Stimulated activated CD4-positive, alpha-beta T cell treated with anti-CD3 and anti-CD28 coated beads, TNF-alpha, amount 100 ng/mL, for 1 hour (primary cell): ENCODE measurements around the gene N4BP2L2.
A peak's percentile ranks its signal among the peaks of the same experiment; 100 is the strongest.

Source experiments
- DNase-seq, 3 donors: peaks; one replicate each; pipeline ENCODE4 v3.0.0-alpha.2; 2020; ENCODE audit warnings: low read depth in 3 of 3, low spot score in 1 of 3

N4BP2L2 gene

GRCh38 chr13:32471187-32471922 lies 67.2 kb downstream of the N4BP2L2 start:
- DNase-seq: no peak

- no peak for DNase-seq
Measured at GRCh38 chr13:32468502-32469142, 70.0 kb downstream of the N4BP2L2 start.

- DNase-seq: no peak
Measured at GRCh38 chr13:32456591-32456990, 82.0 kb downstream of the N4BP2L2 start.

- DNase-seq: no peak
Measured at GRCh38 chr13:32455594-32455903, 83.0 kb downstream of the N4BP2L2 start.

GRCh38 chr13:32454886-32455593 lies 83.6 kb downstream of the N4BP2L2 start:
- DNase-seq: no peak

- DNase-seq: no peak
Measured at GRCh38 chr13:32453981-32454380, 84.6 kb downstream of the N4BP2L2 start.

GRCh38 chr13:32448972-32449371 lies 89.6 kb downstream of the N4BP2L2 start:
- DNase-seq: no peak

GRCh38 chr13:32447894-32448623 lies 90.5 kb downstream of the N4BP2L2 start:
- DNase-seq: no peak

GRCh38 chr13:32446773-32447465 lies 91.7 kb downstream of the N4BP2L2 start:
- no peak for DNase-seq

- no peak for DNase-seq
Measured at GRCh38 chr13:32446220-32446619, 92.4 kb downstream of the N4BP2L2 start.

GRCh38 chr13:32445461-32445860 lies 93.1 kb downstream of the N4BP2L2 start:
- no peak for DNase-seq

GRCh38 chr13:32443111-32443510 lies 95.5 kb downstream of the N4BP2L2 start:
- DNase-seq: no peak

- no peak for DNase-seq
Measured at GRCh38 chr13:32438871-32439270, 99.7 kb downstream of the N4BP2L2 start.

- DNase-seq: no peak
Measured at GRCh38 chr13:32432856-32433255, 105.7 kb downstream of the N4BP2L2 start.

- DNase-seq: no peak
Measured at GRCh38 chr13:32431361-32431760, 107.2 kb downstream of the N4BP2L2 start.

GRCh38 chr13:32430018-32430747 lies 108.4 kb downstream of the N4BP2L2 start:
- no peak for DNase-seq

GRCh38 chr13:32429433-32429909 lies 109.1 kb downstream of the N4BP2L2 start:
- DNase-seq: no peak

- DNase-seq: no peak
Measured at GRCh38 chr13:32428581-32429432, 109.8 kb downstream of the N4BP2L2 start.

- DNase-seq: peak; percentile 57 to 74 (median 59)
Measured at GRCh38 chr13:32427852-32428580, 110.6 kb downstream of the N4BP2L2 start, which contains the start of gene N4BP2L1. N4BP2L1 (minus strand) TSS chr13:32428130; CDS start chr13:32428082, 48 bp downstream.
